Ovary (tissue), 9 donors: ENCODE measurements around the gene NUP188. TPM values are rescaled to one million over a fixed set of nuclear protein-coding genes. Genes with fewer than 3 reads are reported as not detected.

Experiments used
- DNase-seq, 5 donors: peaks; one replicate each; pipeline ENCODE4 v3.0.0-alpha.2; 2019 to 2020
- H3K27ac ChIP-seq, 2 donors: fragments of 200-600 bp; one replicate each; pipeline versions ENCODE4 v1.5.1 to v1.8.0; 2019 to 2022
- H3K27me3 ChIP-seq: fragments of 200-600 bp; one replicate; pipeline ENCODE4 v1.8.0; 2022
- H3K36me3 ChIP-seq: fragments of 200-600 bp; sonication (generic); one replicate; pipeline ENCODE4 v1.5.1; 2019
- H3K4me1 ChIP-seq: one replicate; pipeline ENCODE4 v1.8.1; 2013; ENCODE audit warnings: mild to moderate bottlenecking, moderate library complexity; ENCODE audit not compliant: insufficient read depth
- H3K4me3 ChIP-seq: fragments of 200-600 bp; sonication (generic); one replicate; pipeline ENCODE4 v1.5.1; 2017
- H3K9me3 ChIP-seq, 2 donors: fragments of 200-600 bp in 1 of 2; sonication (generic) in 1 of 2; one replicate each; pipeline versions ENCODE4 v1.5.1 to v1.8.1; 2013 to 2019; ENCODE audit warnings: mild to moderate bottlenecking in 1 of 2, moderate library complexity in 1 of 2
- CTCF ChIP-seq, 3 donors: fragments of 450-650 bp in 2 of 3; fragments of 200-600 bp in 1 of 3; IDR thresholded peaks; one replicate each; pipeline versions ENCODE4 v1.5.1 to v1.8.0; 2016 to 2022; ENCODE audit warnings: antibody characterized with exemption in 3 of 3, mild to moderate bottlenecking in 1 of 3
- EP300 ChIP-seq: sonication (generic); formaldehyde crosslinking; IDR thresholded peaks from one replicate; pipeline ENCODE4 v1.6.1; 2017; ENCODE audit warnings: antibody characterized with exemption
- POLR2A ChIP-seq: fragments of 450-650 bp; IDR thresholded peaks from one replicate; pipeline ENCODE4 v1.6.1; 2017; ENCODE audit warnings: antibody characterized with exemption, mild to moderate bottlenecking, moderate library complexity
- WGBS, 3 donors: extraction: QIAGEN DNeasy Blood & Tissue Kit in 1 of 3; methylation state at CpG; one replicate each; pipeline versions ENCODE4 v1.1.5 to v1.1.7; 2013 to 2017; 5-methylcytosine and 5-hydroxymethylcytosine counted together
- intact Hi-C, 4 donors: fragments of 100-400 bp; cut with DNase I; formaldehyde crosslinking; loops; one replicate each; pipeline versions ENCODE4 v1.11.0 to v1.15.1; 2022 to 2023
- polyA plus RNA-seq, 2 donors: library from polyadenylated mRNA; stranded (reverse); fragments of 200-250 nt in 1 of 2; fragments of 350-450 nt in 1 of 2; fragmentation: Illumina TruSeq in 1 of 2; extraction: RNeasy Lipid Tissue Mini Kit (QIAGEN cat#74804) in 1 of 2; gene quantifications; one replicate each; pipeline ENCODE4 v1.2.3, GENCODE V29; 2013 to 2014
- total RNA-seq, 7 donors: library from RNA; depleted of rRNA in 2 of 7; stranded (reverse); fragments of >200 nt in 2 of 7; fragmentation: NEBNext Ultra II Directional in 3 of 7; extraction: Animal tissue kit (Norgen Biotek cat#: 25700) in 3 of 7; gene quantifications; one replicate each; pipeline versions ENCODE4 v1.1.0 to v1.2.4, GENCODE V29; 2016 to 2023
- donor health status: DM: no; HTN: no; CAD: no; lungs with moderate emphysema.
- donor health status: DM: no; HTN: no; CAD: no.
- donor health status: Bipolar disorder and iron deficiency.
- donor health status: DM: yes; HTN: yes; CAD: no.
- donor health status: DM: no; HTN: no; CAD: no.
- donor health status: DM: yes; HTN: yes; CAD: no.

NUP188 gene
- total and polyA plus RNA-seq, 9 donors: 10.6 to 43.8 (median 25.1) TPM

GRCh38 chr9:129006328-129007034, 59.0 kb downstream of the NUP188 start:
- no peak for TF ChIP-seq EP300
- TF ChIP-seq CTCF (IDR thresholded peaks at IDR 0.05): peak; percentile 61 to 79 (median 66)
- TF ChIP-seq POLR2A: no peak
- Histone ChIP-seq H3K36me3 (no peaks in the 10 kb centered on the region), H3K4me3 (no peak overlapping the region), H3K9me3 (no peaks in the 10 kb centered on the region), H3K27me3 (no peaks in the 10 kb centered on the region), H3K27ac (peak overlapping the region; percentile 34 to 55), H3K4me1 (peaks cover 10% of the 10 kb centered on the region)
- intact Hi-C loops: no loop called here
- 47 to 54% (median 48%) methylated on average over 21 of the region's 21 CpGs for WGBS, 3 donors
- DNase-seq: peak; percentile 66 to 79 (median 69)

- DNase-seq: peak; percentile 55 to 74 (median 63)
- WGBS, 3 donors: 37 to 47% (median 44%) methylated on average over 13 to 14 of the region's 14 CpGs
- TF ChIP-seq POLR2A: no peak
- no peak for TF ChIP-seq EP300
- TF ChIP-seq CTCF (IDR thresholded peaks at IDR 0.05): no peak
- intact Hi-C loops: no loop called here
- Histone ChIP-seq H3K9me3 (no peaks in the 10 kb centered on the region), H3K4me3 (no peak overlapping the region), H3K36me3 (no peaks in the 10 kb centered on the region), H3K27ac (peak overlapping the region; percentile 17 to 55), H3K4me1 (peaks cover 10% of the 10 kb centered on the region), H3K27me3 (no peaks in the 10 kb centered on the region)
These were observed 59.7 kb downstream of the NUP188 start for GRCh38 chr9:129007035-129007765.

- Histone ChIP-seq H3K27ac (peak overlapping the region in 1 of 2 donors; percentile 55), H3K9me3 (no peaks in the 10 kb centered on the region), H3K4me3 (no peak overlapping the region), H3K36me3 (no peaks in the 10 kb centered on the region), H3K4me1 (peaks cover 10% of the 10 kb centered on the region), H3K27me3 (no peaks in the 10 kb centered on the region)
- 36 to 45% (median 44%) methylated on average over 15 to 18 of the region's 18 CpGs for WGBS, 3 donors
- intact Hi-C loops: no loop called here
- peak in 1 of 5 donors; percentile 26 for DNase-seq
- TF ChIP-seq POLR2A: no peak
- no peak for TF ChIP-seq CTCF (IDR thresholded peaks at IDR 0.05)
- no peak for TF ChIP-seq EP300
These were observed 60.4 kb downstream of the NUP188 start for GRCh38 chr9:129007766-129008468.

GRCh38 chr9:129008469-129008965, 61.0 kb downstream of the NUP188 start:
- intact Hi-C loops: no loop called here
- peaks cover 10% of the 10 kb centered on the region for H3K4me1 ChIP-seq
- no peaks in the 10 kb centered on the region for H3K27me3 ChIP-seq
- no peaks in the 10 kb centered on the region for H3K9me3 ChIP-seq
- H3K27ac ChIP-seq: peak overlapping the region in 1 of 2 donors; percentile 55
- 91 to 95% (median 93%) methylated on average over 6 of the region's 6 CpGs for WGBS, 3 donors
- DNase-seq: no peak
- H3K4me3 ChIP-seq: no peak overlapping the region
- no peaks in the 10 kb centered on the region for H3K36me3 ChIP-seq
- TF ChIP-seq CTCF (IDR thresholded peaks at IDR 0.05) (no peak), EP300 (no peak), POLR2A (no peak)
